Ascending aorta (tissue), 2 donors: Measurements from ENCODE around the gene HIP1R. TPM values are rescaled to one million over a fixed set of nuclear protein-coding genes. Genes with fewer than 3 reads are reported as not detected.

Experiments used
- DNase-seq, 2 donors: peaks; one replicate each; pipeline ENCODE4 v3.0.0-alpha.2; 2019; ENCODE audit warnings: low spot score in 2 of 2
- H3K27ac ChIP-seq, 2 donors: fragments of 200-600 bp; sonication (generic); one replicate each; pipeline ENCODE4 v1.5.1; 2016 to 2017; ENCODE audit warnings: mild to moderate bottlenecking in 1 of 2
- H3K27me3 ChIP-seq: fragments of 200-600 bp; sonication (generic); one replicate; pipeline ENCODE4 v1.5.1; 2017
- H3K36me3 ChIP-seq, 2 donors: fragments of 200-600 bp; sonication (generic); one replicate each; pipeline ENCODE4 v1.5.1; 2016
- H3K4me1 ChIP-seq, 2 donors: fragments of 200-600 bp; sonication (generic); one replicate each; pipeline ENCODE4 v1.5.1; 2016 to 2017; ENCODE audit warnings: mild to moderate bottlenecking in 1 of 2
- H3K4me3 ChIP-seq, 2 donors: fragments of 200-600 bp; sonication (generic); one replicate each; pipeline ENCODE4 v1.5.1; 2016 to 2017; ENCODE audit warnings: mild to moderate bottlenecking in 1 of 2
- H3K9me3 ChIP-seq, 2 donors: fragments of 200-600 bp; sonication (generic); one replicate each; pipeline ENCODE4 v1.5.1; 2016
- intact Hi-C: fragments of 100-400 bp; cut with DNase I; formaldehyde crosslinking; loops from one replicate; pipeline ENCODE4 v1.15.1; 2023
- total RNA-seq: library from RNA; depleted of rRNA; stranded (reverse); fragments of >200 nt; gene quantifications from one replicate; pipeline ENCODE4 v1.1.0, GENCODE V29; 2016
- TF ChIP-seq, protein P1 (sequence below), 3 experiments: fragments of 200-600 bp in 2 of 3; fragments of 450-650 bp in 1 of 3; sonication (generic) in 2 of 3; IDR thresholded peaks; one replicate each; pipeline ENCODE4 v1.5.1; 2016 to 2019; ENCODE audit warnings: antibody characterized with exemption in 3 of 3, mild to moderate bottlenecking in 1 of 3, moderate library complexity in 1 of 3

The HIP1R gene
- total RNA-seq, 1 donor from 2014 or later = 98.7 TPM

DNA sequence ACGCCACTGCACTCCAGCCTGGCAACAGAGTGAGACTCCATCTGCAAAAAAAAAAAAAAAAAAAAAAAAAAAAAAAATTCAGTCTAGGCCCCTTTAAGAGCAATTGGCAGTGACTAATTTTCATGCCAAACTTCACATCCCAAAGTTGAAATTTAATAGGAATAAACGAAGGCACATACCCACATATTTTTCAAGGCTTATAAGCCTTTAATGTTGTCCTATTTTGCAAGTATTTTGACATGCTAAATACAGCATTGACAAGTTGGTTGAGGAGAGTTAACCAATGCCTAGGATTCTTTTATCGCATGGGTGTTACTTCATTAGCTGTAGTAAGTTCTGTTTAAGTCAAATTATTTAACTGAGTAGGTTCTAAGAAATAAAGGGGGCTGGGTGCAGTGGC, 23.5 kb upstream of the HIP1R start:
- Histone ChIP-seq H3K36me3 (no peaks in the 10 kb centered on the region), H3K4me3 (no peak overlapping the region), H3K27me3 (no peaks in the 10 kb centered on the region), H3K4me1 (no peaks in the 10 kb centered on the region), H3K27ac (no peak overlapping the region), H3K9me3 (no peaks in the 10 kb centered on the region)
- intact Hi-C loops = no loop called here
- TF ChIP-seq, protein P1, sequence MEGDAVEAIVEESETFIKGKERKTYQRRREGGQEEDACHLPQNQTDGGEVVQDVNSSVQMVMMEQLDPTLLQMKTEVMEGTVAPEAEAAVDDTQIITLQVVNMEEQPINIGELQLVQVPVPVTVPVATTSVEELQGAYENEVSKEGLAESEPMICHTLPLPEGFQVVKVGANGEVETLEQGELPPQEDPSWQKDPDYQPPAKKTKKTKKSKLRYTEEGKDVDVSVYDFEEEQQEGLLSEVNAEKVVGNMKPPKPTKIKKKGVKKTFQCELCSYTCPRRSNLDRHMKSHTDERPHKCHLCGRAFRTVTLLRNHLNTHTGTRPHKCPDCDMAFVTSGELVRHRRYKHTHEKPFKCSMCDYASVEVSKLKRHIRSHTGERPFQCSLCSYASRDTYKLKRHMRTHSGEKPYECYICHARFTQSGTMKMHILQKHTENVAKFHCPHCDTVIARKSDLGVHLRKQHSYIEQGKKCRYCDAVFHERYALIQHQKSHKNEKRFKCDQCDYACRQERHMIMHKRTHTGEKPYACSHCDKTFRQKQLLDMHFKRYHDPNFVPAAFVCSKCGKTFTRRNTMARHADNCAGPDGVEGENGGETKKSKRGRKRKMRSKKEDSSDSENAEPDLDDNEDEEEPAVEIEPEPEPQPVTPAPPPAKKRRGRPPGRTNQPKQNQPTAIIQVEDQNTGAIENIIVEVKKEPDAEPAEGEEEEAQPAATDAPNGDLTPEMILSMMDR (IDR thresholded peaks at IDR 0.05) = no peak
- no peak for DNase-seq

DNA sequence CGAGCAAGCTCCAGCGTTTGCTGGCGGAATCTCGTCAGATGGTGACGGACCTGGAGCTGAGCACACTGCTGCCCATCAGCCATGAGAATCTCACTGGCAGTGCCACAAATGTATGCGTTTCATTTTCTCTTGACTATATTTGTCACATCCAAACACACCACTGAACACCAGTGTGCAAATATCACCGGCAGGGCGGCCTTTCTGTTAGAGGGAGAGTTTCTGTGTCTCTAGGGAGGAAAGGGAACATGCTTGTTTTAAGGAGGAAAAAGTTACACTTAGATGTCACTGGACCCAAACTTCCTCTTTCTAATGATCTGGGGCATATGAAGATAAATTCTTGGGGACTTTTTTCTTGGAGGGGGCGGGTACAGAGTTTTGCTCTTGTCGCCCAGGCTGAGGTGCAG, 21.9 kb upstream of the HIP1R start:
- intact Hi-C loops = no loop called here
- no peaks in the 10 kb centered on the region for H3K27me3 ChIP-seq
- no peak overlapping the region for H3K27ac ChIP-seq
- H3K4me1 ChIP-seq = no peaks in the 10 kb centered on the region
- no peaks in the 10 kb centered on the region for H3K36me3 ChIP-seq
- no peak for DNase-seq
- H3K9me3 ChIP-seq = no peaks in the 10 kb centered on the region
- no peak overlapping the region for H3K4me3 ChIP-seq
- TF ChIP-seq, protein P1 (IDR thresholded peaks at IDR 0.05) = no peak

DNA sequence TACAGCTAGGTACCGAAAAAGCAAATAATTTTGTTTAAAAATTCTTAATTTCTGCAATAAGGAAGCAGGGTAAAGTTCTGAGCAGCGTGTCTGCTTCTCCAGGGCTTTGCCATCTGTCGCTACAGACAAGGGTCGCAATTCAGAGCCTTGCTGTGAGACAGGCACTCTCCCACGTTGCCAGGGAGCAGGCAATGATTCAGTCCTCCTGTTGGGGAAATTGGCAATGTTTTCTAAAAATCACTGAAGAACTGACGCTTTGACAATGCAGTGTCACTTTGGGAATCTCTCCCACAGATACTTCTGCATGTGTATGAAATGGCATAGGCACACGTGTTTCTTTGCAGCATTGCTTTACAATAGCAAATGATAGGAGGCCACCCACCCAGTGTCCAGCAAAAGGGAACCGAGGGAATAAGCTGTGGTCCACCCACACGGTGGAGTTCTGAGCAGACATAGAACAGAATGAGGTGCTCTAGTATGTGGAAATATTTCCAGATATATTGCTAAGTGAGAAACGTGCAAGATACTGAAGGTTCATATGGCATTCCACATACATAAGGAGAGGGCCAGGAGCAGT, 16.0 kb upstream of the HIP1R start:
- no peak for DNase-seq
- TF ChIP-seq, protein P1 (IDR thresholded peaks at IDR 0.05) = no peak
- H3K9me3 ChIP-seq = no peaks in the 10 kb centered on the region
- no peaks in the 10 kb centered on the region for H3K36me3 ChIP-seq
- H3K27me3 ChIP-seq = no peaks in the 10 kb centered on the region
- H3K4me3 ChIP-seq = no peak overlapping the region
- intact Hi-C loops = no loop called here
- H3K27ac ChIP-seq = no peak overlapping the region
- no peaks in the 10 kb centered on the region for H3K4me1 ChIP-seq

DNA sequence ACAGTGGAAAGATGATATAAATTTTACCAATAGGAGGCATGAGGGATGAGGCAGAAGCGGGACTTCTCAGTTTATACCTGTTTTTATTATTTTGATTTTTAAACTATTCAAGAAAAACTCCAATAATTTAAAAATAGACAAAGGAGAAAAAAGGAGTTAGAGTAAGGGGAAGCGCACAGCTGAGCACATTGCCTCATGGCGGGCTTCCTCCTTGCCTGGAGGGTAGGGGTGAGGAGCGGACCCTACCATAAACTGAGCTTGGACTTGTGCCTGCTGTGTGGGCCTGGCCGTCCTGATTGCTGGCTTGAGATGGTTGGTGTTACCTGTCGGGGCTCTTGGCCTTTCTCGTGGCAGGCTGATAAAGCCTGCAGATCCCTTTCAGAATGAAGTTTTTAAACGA, 15.1 kb upstream of the HIP1R start:
- no peak for DNase-seq
- H3K4me3 ChIP-seq = no peak overlapping the region
- H3K27me3 ChIP-seq = no peaks in the 10 kb centered on the region
- no peak overlapping the region for H3K27ac ChIP-seq
- TF ChIP-seq, protein P1 (IDR thresholded peaks at IDR 0.05) = no peak
- H3K36me3 ChIP-seq = no peaks in the 10 kb centered on the region
- no peaks in the 10 kb centered on the region for H3K4me1 ChIP-seq
- intact Hi-C loops = no loop called here
- H3K9me3 ChIP-seq = no peaks in the 10 kb centered on the region

DNA sequence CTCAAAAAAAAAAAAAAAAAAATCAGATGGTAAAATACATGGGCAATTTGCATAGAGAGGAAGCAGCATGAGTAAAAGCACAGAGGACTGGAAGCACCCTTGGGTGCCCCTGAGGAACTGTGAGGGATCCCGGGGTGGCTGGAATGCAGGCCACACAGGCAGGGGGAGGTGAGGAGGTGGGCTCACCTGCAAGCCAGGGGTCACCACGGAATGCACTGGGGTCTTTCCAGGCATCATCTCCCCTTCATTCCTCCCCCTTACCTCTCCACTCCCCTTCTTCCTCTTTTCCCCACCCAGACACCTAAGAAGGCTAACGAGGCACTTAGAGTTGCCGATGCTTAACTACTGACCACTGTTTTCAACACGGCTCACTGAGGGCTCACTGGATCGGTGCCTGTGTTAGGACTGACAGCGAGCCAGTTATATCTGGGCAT, 14.4 kb upstream of the HIP1R start:
- intact Hi-C loops = no loop called here
- Histone ChIP-seq H3K36me3 (no peaks in the 10 kb centered on the region), H3K4me3 (no peak overlapping the region), H3K27ac (no peak overlapping the region), H3K4me1 (no peaks in the 10 kb centered on the region), H3K27me3 (no peaks in the 10 kb centered on the region), H3K9me3 (no peaks in the 10 kb centered on the region)
- TF ChIP-seq, protein P1 (IDR thresholded peaks at IDR 0.05) = no peak
- DNase-seq = no peak

DNA sequence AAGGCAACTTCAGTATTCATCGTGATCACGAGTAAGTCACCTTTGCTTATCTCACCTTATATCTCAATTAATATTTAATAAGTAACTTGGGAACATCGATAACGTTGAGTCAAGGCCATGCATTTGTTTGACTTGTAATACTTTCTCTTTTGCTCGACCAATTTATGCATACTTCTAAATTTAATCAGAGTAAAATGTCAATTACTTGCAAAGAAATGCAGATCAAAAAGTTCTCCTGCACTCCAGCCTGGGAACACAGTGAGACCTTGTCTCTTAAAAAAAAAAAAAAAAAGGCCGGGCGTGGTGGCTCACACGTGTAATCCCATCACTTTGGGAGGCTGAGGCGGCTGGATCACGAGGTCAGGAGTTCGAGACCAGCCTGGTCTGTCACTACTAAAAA, 11.8 kb upstream of the HIP1R start:
- Histone ChIP-seq H3K9me3 (no peaks in the 10 kb centered on the region), H3K4me1 (no peaks in the 10 kb centered on the region), H3K36me3 (no peaks in the 10 kb centered on the region), H3K27me3 (no peaks in the 10 kb centered on the region), H3K4me3 (no peak overlapping the region), H3K27ac (no peak overlapping the region)
- no peak for DNase-seq
- TF ChIP-seq, protein P1 (IDR thresholded peaks at IDR 0.05) = no peak
- intact Hi-C loops = no loop called here
